HL-60 (cell line): ENCODE results near the gene PRKAR1B.

Source experiments
- DNase-seq, 2 experiments: peaks; one replicate each; pipeline ENCODE4 v3.0.0-alpha.2; 2010 to 2020; ENCODE audit warnings: low read depth in 1 of 2, low spot score in 1 of 2
- H3K27ac ChIP-seq: fragments of 250-450 bp; sonication (Bioruptor Pico); replicated peaks from 2 replicates; pipeline ENCODE4 v1.5.1; 2020; ENCODE audit warnings: mild to moderate bottlenecking, moderate library complexity
- H3K27me3 ChIP-seq: fragments of 250-450 bp; sonication (Bioruptor Pico); 2 replicates; pipeline ENCODE4 v1.5.1; 2021; ENCODE audit warnings: mild to moderate bottlenecking, moderate library complexity; ENCODE audit not compliant: insufficient read depth, poor library complexity, severe bottlenecking
- H3K4me3 ChIP-seq: replicated peaks from 2 replicates; pipeline ENCODE4 v1.5.1; 2011; ENCODE audit warnings: mild to moderate bottlenecking, control low read depth, low read length; ENCODE audit not compliant: insufficient read depth
- CTCF ChIP-seq: IDR thresholded peaks from one replicate; pipeline ENCODE4 v1.5.1; 2011; ENCODE audit warnings: low read length, control low read depth, inconsistent platforms; ENCODE audit not compliant: insufficient read depth
- GABPA ChIP-seq: IDR thresholded peaks from 2 replicates; pipeline ENCODE4 v1.6.1; 2012; ENCODE audit warnings: low read depth
- POLR2AphosphoS5 ChIP-seq: IDR thresholded peaks from 2 replicates; pipeline ENCODE4 v1.6.1; 2012; ENCODE audit warnings: low read depth
- SPI1 ChIP-seq: IDR thresholded peaks from 2 replicates; pipeline ENCODE4 v1.6.1; 2012; ENCODE audit warnings: low read depth, mild to moderate bottlenecking, borderline replicate concordance
- TF ChIP-seq, protein P1 (sequence below): IDR thresholded peaks from 2 replicates; pipeline ENCODE4 v1.6.1; 2012; ENCODE audit warnings: low read depth; ENCODE audit not compliant: insufficient replicate concordance

Gene PRKAR1B

GRCh38 chr7:631964-632830 is 94.9 kb downstream of the PRKAR1B start:
- no peak for DNase-seq
- H3K27me3 ChIP-seq = no peaks in the 10 kb centered on the region
- no peak overlapping the region for H3K27ac ChIP-seq
- TF ChIP-seq CTCF (no peak), SPI1 (no peak)
- TF ChIP-seq, protein P1, sequence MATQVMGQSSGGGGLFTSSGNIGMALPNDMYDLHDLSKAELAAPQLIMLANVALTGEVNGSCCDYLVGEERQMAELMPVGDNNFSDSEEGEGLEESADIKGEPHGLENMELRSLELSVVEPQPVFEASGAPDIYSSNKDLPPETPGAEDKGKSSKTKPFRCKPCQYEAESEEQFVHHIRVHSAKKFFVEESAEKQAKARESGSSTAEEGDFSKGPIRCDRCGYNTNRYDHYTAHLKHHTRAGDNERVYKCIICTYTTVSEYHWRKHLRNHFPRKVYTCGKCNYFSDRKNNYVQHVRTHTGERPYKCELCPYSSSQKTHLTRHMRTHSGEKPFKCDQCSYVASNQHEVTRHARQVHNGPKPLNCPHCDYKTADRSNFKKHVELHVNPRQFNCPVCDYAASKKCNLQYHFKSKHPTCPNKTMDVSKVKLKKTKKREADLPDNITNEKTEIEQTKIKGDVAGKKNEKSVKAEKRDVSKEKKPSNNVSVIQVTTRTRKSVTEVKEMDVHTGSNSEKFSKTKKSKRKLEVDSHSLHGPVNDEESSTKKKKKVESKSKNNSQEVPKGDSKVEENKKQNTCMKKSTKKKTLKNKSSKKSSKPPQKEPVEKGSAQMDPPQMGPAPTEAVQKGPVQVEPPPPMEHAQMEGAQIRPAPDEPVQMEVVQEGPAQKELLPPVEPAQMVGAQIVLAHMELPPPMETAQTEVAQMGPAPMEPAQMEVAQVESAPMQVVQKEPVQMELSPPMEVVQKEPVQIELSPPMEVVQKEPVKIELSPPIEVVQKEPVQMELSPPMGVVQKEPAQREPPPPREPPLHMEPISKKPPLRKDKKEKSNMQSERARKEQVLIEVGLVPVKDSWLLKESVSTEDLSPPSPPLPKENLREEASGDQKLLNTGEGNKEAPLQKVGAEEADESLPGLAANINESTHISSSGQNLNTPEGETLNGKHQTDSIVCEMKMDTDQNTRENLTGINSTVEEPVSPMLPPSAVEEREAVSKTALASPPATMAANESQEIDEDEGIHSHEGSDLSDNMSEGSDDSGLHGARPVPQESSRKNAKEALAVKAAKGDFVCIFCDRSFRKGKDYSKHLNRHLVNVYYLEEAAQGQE = no peak
- H3K4me3 ChIP-seq = no peak overlapping the region

GRCh38 chr7:631291-631711 is 95.8 kb downstream of the PRKAR1B start:
- TF ChIP-seq, protein P1 = no peak
- TF ChIP-seq SPI1 (no peak), CTCF (no peak), POLR2AphosphoS5 (no peak), GABPA (no peak)
- H3K27me3 ChIP-seq = no peaks in the 10 kb centered on the region
- no peak for DNase-seq
- H3K27ac ChIP-seq = no peak overlapping the region
- H3K4me3 ChIP-seq = no peak overlapping the region

GRCh38 chr7:630539-630938 is 96.5 kb downstream of the PRKAR1B start:
- TF ChIP-seq CTCF = no peak
- TF ChIP-seq POLR2AphosphoS5 = no peak
- TF ChIP-seq SPI1 = no peak
- TF ChIP-seq, protein P1 = no peak
- no peak for TF ChIP-seq GABPA
- Histone ChIP-seq H3K27me3 (no peaks in the 10 kb centered on the region), H3K4me3 (no peak overlapping the region), H3K27ac (no peak overlapping the region)
- no peak for DNase-seq
